Activated CD8-positive, alpha-beta T cell treated with anti-CD3 and anti-CD28 coated beads for 36 hours (primary cell): ENCODE results near the gene GJA4. TPM values are rescaled to one million over a fixed set of nuclear protein-coding genes. Genes with fewer than 3 reads are reported as not detected.

Source experiments
- ATAC-seq: fragments of 200-7000 bp; cut with Tn5 transposase; one replicate; pipeline ENCODE4 v1.10.0; 2021; ENCODE audit warnings: mild to moderate bottlenecking, moderate library complexity
- CTCF ChIA-PET: fragments of 350-600 bp; sonication (Branson Sonifier 250); formaldehyde crosslinking; loops from one replicate; lab custom pipeline; 2021; ENCODE audit warnings: antibody characterized with exemption; lab: Charles Lee
- POLR2A ChIA-PET: fragments of 350-600 bp; sonication (Branson Sonifier 250); formaldehyde crosslinking; loops from one replicate; lab custom pipeline; 2021; ENCODE audit warnings: antibody characterized with exemption; lab: Charles Lee
- DNase-seq: peaks from one replicate; pipeline ENCODE4 v3.0.0-alpha.2; 2020
- H3K27ac Mint-ChIP-seq: one replicate; pipeline ENCODE4 v1.8.0; 2021; ENCODE audit warnings: mild to moderate bottlenecking, mixed read lengths
- H3K27me3 Mint-ChIP-seq: one replicate; pipeline ENCODE4 v1.8.0; 2021; ENCODE audit warnings: mixed read lengths
- H3K36me3 Mint-ChIP-seq: one replicate; pipeline ENCODE4 v1.8.0; 2021; ENCODE audit warnings: low read depth, mixed read lengths
- H3K4me1 Mint-ChIP-seq: one replicate; pipeline ENCODE4 v1.8.0; 2021; ENCODE audit warnings: low read depth, mixed read lengths
- H3K4me3 Mint-ChIP-seq: one replicate; pipeline ENCODE4 v1.8.0; 2021; ENCODE audit warnings: mild to moderate bottlenecking, moderate library complexity, mixed read lengths
- H3K9me3 Mint-ChIP-seq: one replicate; pipeline ENCODE4 v1.8.0; 2021; ENCODE audit warnings: mixed read lengths
- intact Hi-C: fragments of 100-400 bp; cut with micrococcal nuclease; formaldehyde crosslinking; loops from one replicate; pipeline ENCODE4 v1.10.0; 2022
- total RNA-seq, 2 experiments: library from RNA; stranded (reverse); gene quantifications; one replicate each; pipeline ENCODE4 v1.2.3, GENCODE V29; 2021
- TF ChIP-seq, protein P1 (sequence below): fragments of 200-600 bp; IDR thresholded peaks from one replicate; pipeline ENCODE4 v1.8.0; 2022; ENCODE audit warnings: antibody characterized with exemption, mild to moderate bottlenecking

The GJA4 gene
- total RNA-seq, 2 experiments from 2014 or later: not detected

DNA sequence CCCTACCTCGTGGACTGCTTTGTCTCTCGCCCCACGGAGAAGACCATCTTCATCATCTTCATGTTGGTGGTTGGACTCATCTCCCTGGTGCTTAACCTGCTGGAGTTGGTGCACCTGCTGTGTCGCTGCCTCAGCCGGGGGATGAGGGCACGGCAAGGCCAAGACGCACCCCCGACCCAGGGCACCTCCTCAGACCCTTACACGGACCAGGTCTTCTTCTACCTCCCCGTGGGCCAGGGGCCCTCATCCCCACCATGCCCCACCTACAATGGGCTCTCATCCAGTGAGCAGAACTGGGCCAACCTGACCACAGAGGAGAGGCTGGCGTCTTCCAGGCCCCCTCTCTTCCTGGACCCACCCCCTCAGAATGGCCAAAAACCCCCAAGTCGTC, 2.0 kb downstream of the GJA4 start:
- Mint-ChIP-seq H3K36me3 (no peaks in the 10 kb centered on the region), H3K9me3 (no peaks in the 10 kb centered on the region), H3K27me3 (peaks cover 16% of the 10 kb centered on the region), H3K4me1 (peaks cover 7% of the 10 kb centered on the region), H3K4me3 (no peak overlapping the region), H3K27ac (no peak overlapping the region)
- POLR2A ChIA-PET: interaction anchor here (0.8 kb wide), 1 partner anchor 14 kb away, joined by 3 read pairs; the partner anchor contains the start of gene GJB3
- intact Hi-C loops: no loop called here
- DNase-seq: no peak
- CTCF ChIA-PET: no interaction called here
- ATAC-seq: no peak
- TF ChIP-seq, protein P1, sequence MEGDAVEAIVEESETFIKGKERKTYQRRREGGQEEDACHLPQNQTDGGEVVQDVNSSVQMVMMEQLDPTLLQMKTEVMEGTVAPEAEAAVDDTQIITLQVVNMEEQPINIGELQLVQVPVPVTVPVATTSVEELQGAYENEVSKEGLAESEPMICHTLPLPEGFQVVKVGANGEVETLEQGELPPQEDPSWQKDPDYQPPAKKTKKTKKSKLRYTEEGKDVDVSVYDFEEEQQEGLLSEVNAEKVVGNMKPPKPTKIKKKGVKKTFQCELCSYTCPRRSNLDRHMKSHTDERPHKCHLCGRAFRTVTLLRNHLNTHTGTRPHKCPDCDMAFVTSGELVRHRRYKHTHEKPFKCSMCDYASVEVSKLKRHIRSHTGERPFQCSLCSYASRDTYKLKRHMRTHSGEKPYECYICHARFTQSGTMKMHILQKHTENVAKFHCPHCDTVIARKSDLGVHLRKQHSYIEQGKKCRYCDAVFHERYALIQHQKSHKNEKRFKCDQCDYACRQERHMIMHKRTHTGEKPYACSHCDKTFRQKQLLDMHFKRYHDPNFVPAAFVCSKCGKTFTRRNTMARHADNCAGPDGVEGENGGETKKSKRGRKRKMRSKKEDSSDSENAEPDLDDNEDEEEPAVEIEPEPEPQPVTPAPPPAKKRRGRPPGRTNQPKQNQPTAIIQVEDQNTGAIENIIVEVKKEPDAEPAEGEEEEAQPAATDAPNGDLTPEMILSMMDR: no peak

GRCh38 chr1:34795916-34796315, 3.1 kb downstream of the GJA4 start:
- ChIA-PET CTCF (no interaction called here), POLR2A (interaction anchor here (0.8 kb wide), 1 partner anchor 15 kb away, joined by 3 read pairs; the partner anchor contains the start of gene GJB3)
- no peaks in the 10 kb centered on the region for H3K9me3 Mint-ChIP-seq
- no peak overlapping the region for H3K4me3 Mint-ChIP-seq
- no peaks in the 10 kb centered on the region for H3K36me3 Mint-ChIP-seq
- H3K27ac Mint-ChIP-seq: no peak overlapping the region
- no peak for DNase-seq
- TF ChIP-seq, protein P1: no peak
- no peak for ATAC-seq
- H3K4me1 Mint-ChIP-seq: peaks cover 12% of the 10 kb centered on the region
- intact Hi-C loops: no loop called here
- H3K27me3 Mint-ChIP-seq: peaks cover 13% of the 10 kb centered on the region

- peaks cover 7% of the 10 kb centered on the region for H3K27me3 Mint-ChIP-seq
- CTCF ChIA-PET: interaction anchor here (1.7 to 2.4 kb wide), 2 partner anchors 10 to 56 kb away, joined by 5 to 12 read pairs; no protein-coding TSS in a partner anchor
- intact Hi-C loops: no loop called here
- H3K4me1 Mint-ChIP-seq: peaks cover 12% of the 10 kb centered on the region
- ATAC-seq (peak; percentile 25), DNase-seq (no peak)
- H3K36me3 Mint-ChIP-seq: no peaks in the 10 kb centered on the region
- no peak overlapping the region for H3K4me3 Mint-ChIP-seq
- H3K9me3 Mint-ChIP-seq: no peaks in the 10 kb centered on the region
- H3K27ac Mint-ChIP-seq: no peak overlapping the region
- POLR2A ChIA-PET: interaction anchor here (0.7 kb wide), 1 partner anchor 63 kb away, joined by 4 read pairs; the partner anchor contains the start of gene SMIM12
- TF ChIP-seq, protein P1: no peak
These were observed 4.2 kb downstream of the GJA4 start for GRCh38 chr1:34796990-34797389.

- ChIA-PET CTCF (interaction anchor here (1.1 to 2.6 kb wide), 2 partner anchors 14 to 53 kb away, joined by 3 to 11 read pairs; no protein-coding TSS in a partner anchor), POLR2A (no interaction called here)
- Mint-ChIP-seq H3K4me1 (peaks cover 8% of the 10 kb centered on the region), H3K4me3 (no peak overlapping the region), H3K27me3 (no peaks in the 10 kb centered on the region), H3K36me3 (no peaks in the 10 kb centered on the region), H3K9me3 (peaks cover 5% of the 10 kb centered on the region), H3K27ac (peak overlapping the region; percentile 43)
- TF ChIP-seq, protein P1: no peak
- intact Hi-C loops: no loop called here
- peak; percentile 23 for DNase-seq
- ATAC-seq: peak; percentile 81
These were observed 7.4 kb downstream of the GJA4 start for GRCh38 chr1:34800214-34800613.

DNA sequence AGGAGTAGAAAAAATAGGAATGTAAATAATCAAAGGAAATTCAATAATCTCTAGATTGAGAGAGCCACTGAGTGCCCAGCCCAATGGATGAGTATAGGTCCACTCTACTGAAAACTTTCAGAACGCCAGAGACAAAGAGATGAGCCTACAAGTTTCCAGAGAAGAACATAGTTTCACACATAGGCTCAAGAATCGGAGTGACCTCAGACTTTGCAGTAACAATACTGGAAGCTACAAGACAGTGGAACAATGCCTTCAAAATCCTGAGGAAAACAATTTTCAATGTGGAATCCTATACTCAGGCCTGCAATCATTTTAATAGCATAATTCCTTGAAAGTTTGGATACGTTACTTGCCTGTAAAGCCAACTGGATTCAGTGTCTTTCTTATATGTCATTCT, 11.0 kb downstream of the GJA4 start:
- Mint-ChIP-seq H3K27me3 (no peaks in the 10 kb centered on the region), H3K36me3 (no peaks in the 10 kb centered on the region), H3K4me3 (no peak overlapping the region), H3K9me3 (peaks cover 5% of the 10 kb centered on the region), H3K4me1 (peaks cover 8% of the 10 kb centered on the region), H3K27ac (no peak overlapping the region)
- POLR2A ChIA-PET: interaction anchor here (0.6 to 1.2 kb wide), 2 partner anchors 10 to 1000 kb away, joined by 3 to 5 read pairs; no protein-coding TSS in a partner anchor
- ATAC-seq (no peak), DNase-seq (no peak)
- TF ChIP-seq, protein P1: no peak
- CTCF ChIA-PET: interaction anchor here (1.1 kb wide), 1 partner anchor 49 kb away, joined by 11 read pairs; no protein-coding TSS in a partner anchor
- intact Hi-C loops: no loop called here
